CD4-positive, alpha-beta T cell treated with Interleukin-10 for 1 hour (primary cell): ENCODE results near the gene PGLYRP3.
"Not testable (repeated sequence)": the region's sequence is repeated elsewhere in the genome, so short reads cannot be mapped to it uniquely, and the experiment has no call there.

Experiments
- DNase-seq: peaks from one replicate; pipeline ENCODE4 v3.0.0-alpha.2; 2020

PGLYRP3 gene

GRCh38 chr1:153348511-153349362, 36.0 kb upstream of the PGLYRP3 start, which contains the start of gene PGLYRP4:
Gene PGLYRP4 (minus strand): TSS chr1:153348841. CDS start chr1:153347932, 909 bp downstream.
- DNase-seq, result no peak

- no peak for DNase-seq
Measured at GRCh38 chr1:153347856-153348255, 35.1 kb upstream of the PGLYRP3 start.

- DNase-seq, result not testable (repeated sequence)
Measured at GRCh38 chr1:153347049-153347448, 34.3 kb upstream of the PGLYRP3 start.

- DNase-seq, result no peak
Measured at GRCh38 chr1:153346077-153346723, 33.4 kb upstream of the PGLYRP3 start.

- no peak for DNase-seq
Measured at GRCh38 chr1:153345187-153346076, 32.7 kb upstream of the PGLYRP3 start.

- no peak for DNase-seq
Measured at GRCh38 chr1:153344718-153345025, 31.9 kb upstream of the PGLYRP3 start.

GRCh38 chr1:153343811-153344717, 31.3 kb upstream of the PGLYRP3 start:
- no peak for DNase-seq

GRCh38 chr1:153343040-153343681, 30.4 kb upstream of the PGLYRP3 start:
- DNase-seq, result no peak

GRCh38 chr1:153342178-153342577, 29.4 kb upstream of the PGLYRP3 start:
- DNase-seq, result no peak

- DNase-seq, result no peak
Measured at GRCh38 chr1:153341431-153341934, 28.7 kb upstream of the PGLYRP3 start.

GRCh38 chr1:153340356-153340755, 27.6 kb upstream of the PGLYRP3 start:
- DNase-seq, result no peak

GRCh38 chr1:153339802-153340201, 27.1 kb upstream of the PGLYRP3 start:
- DNase-seq, result peak; percentile 8

GRCh38 chr1:153337980-153338853, 25.5 kb upstream of the PGLYRP3 start:
- DNase-seq, result no peak

GRCh38 chr1:153336650-153337049, 23.9 kb upstream of the PGLYRP3 start:
- no peak for DNase-seq

- no peak for DNase-seq
Measured at GRCh38 chr1:153333902-153334301, 21.1 kb upstream of the PGLYRP3 start.

- DNase-seq, result no peak
Measured at GRCh38 chr1:153324912-153325311, 12.2 kb upstream of the PGLYRP3 start.

GRCh38 chr1:153322568-153322967, 9.8 kb upstream of the PGLYRP3 start:
- DNase-seq, result no peak

- DNase-seq, result not testable (repeated sequence)
Measured at GRCh38 chr1:153318145-153318544, 5.4 kb upstream of the PGLYRP3 start.

- DNase-seq, result not testable (repeated sequence)
Measured at GRCh38 chr1:153316013-153316412, 3.3 kb upstream of the PGLYRP3 start.

- DNase-seq, result not testable (repeated sequence)
Measured at GRCh38 chr1:153314388-153314787, 1.6 kb upstream of the PGLYRP3 start.
